OCI-LY3 (cell line): ENCODE results near the gene ADGRV1.

ENCODE experiments used
- H2AFZ ChIP-seq: fragments of 200-600, 300-600 bp; shearing (Covaris generic); 2 replicates; pipeline ENCODE4 v1.6.0; 2014; ENCODE audit warnings: antibody characterized with exemption, low read depth, low read length
- H3K27ac ChIP-seq: fragments of 200-600, 300-600 bp; sonication (generic); 2 replicates; pipeline ENCODE4 v1.5.1; 2014; ENCODE audit warnings: mild to moderate bottlenecking, low read length, moderate library complexity, mixed read lengths
- H3K27me3 ChIP-seq: fragments of 200-600, 300-600 bp; sonication (generic); 2 replicates; pipeline ENCODE4 v1.6.1; 2014; ENCODE audit warnings: low read depth, low read length, mixed read lengths
- H3K36me3 ChIP-seq: fragments of 200-600, 300-600 bp; sonication (generic); replicated peaks from 2 replicates; pipeline ENCODE3; 2014; ENCODE audit warnings: low read depth, low read length, mixed read lengths
- H3K4me1 ChIP-seq: fragments of 300-600, 200-600 bp; sonication (generic); 2 replicates; pipeline ENCODE4 v1.6.1; 2014; ENCODE audit warnings: low read length, mixed read lengths
- H3K4me2 ChIP-seq: fragments of 200-600, 300-600 bp; sonication (generic); 2 replicates; pipeline ENCODE4 v1.6.1; 2014; ENCODE audit warnings: low read length, mixed read lengths
- H3K4me3 ChIP-seq: fragments of 300-600, 200-600 bp; sonication (generic); 2 replicates; pipeline ENCODE4 v1.5.1; 2014; ENCODE audit warnings: antibody characterized with exemption, mild to moderate bottlenecking, low read length, moderate library complexity
- H3K79me2 ChIP-seq: fragments of 300-600, 200-600 bp; shearing (Covaris generic); 2 replicates; pipeline ENCODE4 v1.6.1; 2014; ENCODE audit warnings: mild to moderate bottlenecking, low read length, mixed read lengths
- H3K9ac ChIP-seq: fragments of 300-600, 200-600 bp; shearing (Covaris generic); 2 replicates; pipeline ENCODE4 v1.6.0; 2014; ENCODE audit warnings: mild to moderate bottlenecking, low read length, moderate library complexity
- H3K9me3 ChIP-seq: fragments of 200-600, 300-600 bp; shearing (Covaris generic); 2 replicates; pipeline ENCODE4 v1.6.1; 2014; ENCODE audit warnings: low read length, mixed read lengths; ENCODE audit not compliant: insufficient read depth
- H4K20me1 ChIP-seq: fragments of 200-600, 300-600 bp; sonication (generic); 2 replicates; pipeline ENCODE4 v1.6.1; 2016; ENCODE audit warnings: low read length, mixed read lengths; ENCODE audit not compliant: insufficient read depth
- CTCF ChIP-seq: fragments of 200-600, 300-600 bp; sonication (generic); IDR thresholded peaks from 2 replicates; pipeline ENCODE4 v1.5.1; 2014; ENCODE audit warnings: antibody characterized with exemption, low read length, low read depth
- EZH2phosphoT487 ChIP-seq: fragments of 200-600 bp; shearing (Covaris generic); IDR thresholded peaks from 2 replicates; pipeline ENCODE4 v1.6.1; 2018; ENCODE audit warnings: antibody characterized with exemption, mixed run types, low read depth

ADGRV1 gene

GRCh38 chr5:91016954-91017700 lies 458.5 kb downstream of the ADGRV1 start:
- H2AFZ ChIP-seq: no peak overlapping the region
- no peaks in the 10 kb centered on the region for H3K79me2 ChIP-seq
- no peak overlapping the region for H3K4me2 ChIP-seq
- no peak overlapping the region for H3K4me3 ChIP-seq
- H3K27me3 ChIP-seq: no peaks in the 10 kb centered on the region
- no peaks in the 10 kb centered on the region for H3K9me3 ChIP-seq
- H3K27ac ChIP-seq: no peak overlapping the region
- no peaks in the 10 kb centered on the region for H3K36me3 ChIP-seq
- H4K20me1 ChIP-seq: no peaks in the 10 kb centered on the region
- no peak overlapping the region for H3K9ac ChIP-seq
- TF ChIP-seq CTCF: no peak
- TF ChIP-seq EZH2phosphoT487: no peak
- no peaks in the 10 kb centered on the region for H3K4me1 ChIP-seq

DNA sequence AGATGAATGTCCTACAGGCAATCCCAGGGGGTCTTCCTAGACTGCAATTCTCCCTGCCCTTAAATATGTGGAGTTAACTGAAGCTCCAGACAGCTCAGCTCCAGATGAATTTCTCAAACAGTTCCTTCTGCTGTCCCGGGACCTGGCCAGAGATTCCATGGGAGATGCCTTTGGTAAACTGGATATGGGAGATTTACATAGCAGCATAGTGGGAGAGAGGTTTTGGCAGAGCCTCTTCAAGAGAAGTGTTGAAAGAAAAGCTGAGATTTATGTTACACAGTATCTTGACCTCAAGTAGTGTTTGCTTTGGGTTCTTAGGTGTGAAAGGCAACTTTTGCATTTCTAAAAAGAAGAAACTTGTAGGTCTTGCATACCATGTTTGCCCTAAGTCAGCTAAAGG lies 459.6 kb downstream of the ADGRV1 start:
- H3K4me1 ChIP-seq: no peaks in the 10 kb centered on the region

GRCh38 chr5:91018712-91019371 lies 460.2 kb downstream of the ADGRV1 start:
- H3K4me3 ChIP-seq: no peak overlapping the region
- H3K9me3 ChIP-seq: no peaks in the 10 kb centered on the region
- H3K4me1 ChIP-seq: no peaks in the 10 kb centered on the region
- no peak overlapping the region for H2AFZ ChIP-seq
- H3K9ac ChIP-seq: no peak overlapping the region
- H3K27me3 ChIP-seq: no peaks in the 10 kb centered on the region
- H3K36me3 ChIP-seq: no peaks in the 10 kb centered on the region
- H4K20me1 ChIP-seq: no peaks in the 10 kb centered on the region
- H3K79me2 ChIP-seq: no peaks in the 10 kb centered on the region
- TF ChIP-seq CTCF (no peak), EZH2phosphoT487 (no peak)
- H3K4me2 ChIP-seq: no peak overlapping the region
- no peak overlapping the region for H3K27ac ChIP-seq

More for the DNA sequence above, 459.6 kb downstream of the ADGRV1 start:
- no peaks in the 10 kb centered on the region for H3K9me3 ChIP-seq
- H3K36me3 ChIP-seq: no peaks in the 10 kb centered on the region
- H3K27ac ChIP-seq: no peak overlapping the region
- H3K9ac ChIP-seq: no peak overlapping the region
- no peak overlapping the region for H3K4me3 ChIP-seq
- no peaks in the 10 kb centered on the region for H3K79me2 ChIP-seq
- no peak overlapping the region for H2AFZ ChIP-seq
- no peaks in the 10 kb centered on the region for H3K27me3 ChIP-seq
- H3K4me2 ChIP-seq: no peak overlapping the region
- no peaks in the 10 kb centered on the region for H4K20me1 ChIP-seq
- no peak for TF ChIP-seq EZH2phosphoT487

DNA sequence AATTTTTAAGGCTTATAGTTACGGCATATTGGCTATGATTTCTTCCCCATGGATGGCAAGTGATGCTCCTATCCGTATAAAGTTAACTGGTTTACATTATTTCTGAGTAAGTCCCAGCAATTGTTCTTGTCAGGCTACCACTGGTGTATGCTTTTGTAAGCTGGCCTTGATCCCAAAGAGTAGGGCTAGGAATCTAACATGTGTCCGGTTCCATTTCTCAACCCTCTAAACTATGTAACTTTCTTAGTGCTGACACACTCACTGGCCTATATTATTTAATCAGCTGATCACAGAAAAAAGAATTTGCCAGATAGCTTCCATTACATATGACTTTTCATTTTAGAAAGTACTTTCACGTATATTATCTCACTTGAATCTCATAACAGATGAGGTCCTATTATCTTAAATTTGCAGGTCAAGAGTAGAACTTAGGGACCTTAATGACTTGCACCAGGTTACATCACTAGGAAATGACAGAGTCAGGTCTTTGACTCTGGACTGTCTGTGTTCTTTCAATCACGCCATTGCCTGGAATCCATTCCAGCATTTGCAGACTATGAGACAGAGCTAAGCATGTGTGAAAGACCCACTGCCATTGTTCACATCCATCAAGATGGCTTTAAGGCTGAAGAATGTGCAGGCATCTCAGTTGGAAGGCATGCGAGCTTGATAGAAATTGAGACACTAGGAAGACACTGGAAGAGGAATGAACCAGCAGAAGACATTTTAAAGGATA lies 461.6 kb downstream of the ADGRV1 start:
- Histone ChIP-seq H3K9ac (no peak overlapping the region), H3K79me2 (no peaks in the 10 kb centered on the region), H4K20me1 (no peaks in the 10 kb centered on the region), H3K4me2 (no peak overlapping the region), H3K27ac (no peak overlapping the region), H3K4me1 (no peaks in the 10 kb centered on the region), H3K4me3 (no peak overlapping the region), H3K27me3 (no peaks in the 10 kb centered on the region), H3K9me3 (no peaks in the 10 kb centered on the region), H3K36me3 (no peaks in the 10 kb centered on the region), H2AFZ (no peak overlapping the region)
- TF ChIP-seq EZH2phosphoT487 (no peak), CTCF (no peak)
